ENCODE results near the gene MXRA7.
"Not testable (repeated sequence)": the region's sequence is repeated elsewhere in the genome, so short reads cannot be mapped to it uniquely, and the experiment has no call there.

Gene MXRA7

DNA sequence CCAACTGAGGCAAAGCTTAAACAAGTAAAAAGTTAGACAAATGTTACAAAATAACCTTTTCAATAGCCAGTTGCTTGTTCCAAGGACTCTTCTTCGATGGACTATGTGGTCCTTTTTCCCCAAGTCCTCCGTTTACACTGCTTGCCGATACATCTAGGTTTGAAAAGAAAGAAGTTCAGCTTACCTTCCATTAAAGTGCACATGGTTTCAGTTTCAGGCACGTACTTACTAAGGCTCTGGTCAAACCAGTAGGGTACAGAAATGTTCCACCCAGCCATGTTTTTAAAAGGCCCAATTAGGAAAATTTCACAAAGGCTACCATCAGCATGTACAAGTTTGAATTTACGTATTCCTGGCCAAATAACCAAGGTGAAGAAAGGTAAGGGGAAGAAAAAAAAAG is 24.2 kb upstream of the MXRA7 start:
- DNase-seq = no peak

DNA sequence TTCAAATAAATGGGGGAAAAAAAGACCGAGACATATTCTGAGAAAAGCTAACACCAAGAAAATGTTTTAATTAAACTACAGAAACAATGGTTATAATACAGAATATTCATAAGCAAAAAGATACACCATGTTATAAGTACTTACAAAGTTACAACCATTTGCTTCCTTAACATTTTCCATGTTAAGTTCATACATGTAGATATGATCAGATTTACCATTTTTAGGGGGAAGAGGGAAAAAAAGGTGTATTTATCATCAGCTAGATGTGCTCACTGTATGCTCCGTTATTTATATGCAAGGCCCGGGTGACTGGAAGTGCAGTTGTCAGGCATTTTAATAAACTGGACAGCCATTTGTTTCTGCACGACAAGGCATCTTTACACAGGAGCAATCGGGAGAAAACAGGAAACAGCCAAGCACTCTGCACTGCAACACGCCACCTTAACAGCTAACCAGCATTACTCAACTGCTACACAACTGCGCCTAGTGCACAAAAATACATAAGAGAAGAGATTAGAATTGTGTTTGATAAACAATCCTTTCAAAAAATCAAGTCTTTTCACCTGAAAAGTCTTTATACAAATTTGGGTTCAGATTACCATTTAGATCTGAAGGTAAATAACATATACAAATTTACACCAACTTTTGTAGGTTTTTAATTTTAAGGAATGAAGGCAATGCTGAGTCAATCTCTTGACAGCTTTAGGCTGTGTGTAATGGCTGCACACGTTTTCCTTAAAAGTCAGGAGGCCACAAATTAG is 23.5 kb upstream of the MXRA7 start:
- DNase-seq = no peak

- DNase-seq = no peak
These were observed 22.8 kb upstream of the MXRA7 start for GRCh38 chr17:76733618-76733957.

DNA sequence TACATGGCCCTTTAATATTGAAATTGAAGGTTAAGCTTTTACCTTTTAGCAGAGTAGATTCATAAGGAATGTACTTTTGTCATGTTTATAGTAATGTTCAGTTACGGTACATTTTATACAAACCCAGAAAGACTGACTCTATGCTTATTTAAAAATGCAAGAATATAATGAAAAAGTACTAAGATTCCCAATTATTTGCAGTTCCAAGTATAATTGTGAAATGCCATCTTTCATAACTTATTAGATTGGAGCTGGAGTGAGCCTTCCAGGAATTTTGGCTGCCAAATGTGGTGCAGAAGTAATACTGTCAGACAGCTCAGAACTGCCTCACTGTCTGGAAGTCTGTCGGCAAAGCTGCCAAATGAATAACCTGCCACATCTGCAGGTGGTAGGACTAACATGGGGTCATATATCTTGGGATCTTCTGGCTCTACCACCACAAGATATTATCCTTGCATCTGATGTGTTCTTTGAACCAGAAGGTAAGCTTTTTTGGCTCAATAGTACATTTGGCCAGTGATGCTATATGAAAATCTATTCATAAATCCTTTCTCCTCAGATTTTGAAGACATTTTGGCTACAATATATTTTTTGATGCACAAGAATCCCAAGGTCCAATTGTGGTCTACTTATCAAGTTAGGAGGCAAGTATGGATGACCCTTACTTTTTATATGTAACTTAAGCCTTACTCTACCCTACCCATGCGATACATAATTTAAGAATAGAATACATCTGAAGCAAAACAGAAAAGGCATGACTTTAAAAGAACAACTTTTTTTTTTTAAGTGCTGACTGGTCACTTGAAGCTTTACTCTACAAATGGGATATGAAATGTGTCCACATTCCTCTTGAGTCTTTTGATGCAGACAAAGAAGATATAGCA is 22.2 kb upstream of the MXRA7 start:
- DNase-seq = no peak

DNA sequence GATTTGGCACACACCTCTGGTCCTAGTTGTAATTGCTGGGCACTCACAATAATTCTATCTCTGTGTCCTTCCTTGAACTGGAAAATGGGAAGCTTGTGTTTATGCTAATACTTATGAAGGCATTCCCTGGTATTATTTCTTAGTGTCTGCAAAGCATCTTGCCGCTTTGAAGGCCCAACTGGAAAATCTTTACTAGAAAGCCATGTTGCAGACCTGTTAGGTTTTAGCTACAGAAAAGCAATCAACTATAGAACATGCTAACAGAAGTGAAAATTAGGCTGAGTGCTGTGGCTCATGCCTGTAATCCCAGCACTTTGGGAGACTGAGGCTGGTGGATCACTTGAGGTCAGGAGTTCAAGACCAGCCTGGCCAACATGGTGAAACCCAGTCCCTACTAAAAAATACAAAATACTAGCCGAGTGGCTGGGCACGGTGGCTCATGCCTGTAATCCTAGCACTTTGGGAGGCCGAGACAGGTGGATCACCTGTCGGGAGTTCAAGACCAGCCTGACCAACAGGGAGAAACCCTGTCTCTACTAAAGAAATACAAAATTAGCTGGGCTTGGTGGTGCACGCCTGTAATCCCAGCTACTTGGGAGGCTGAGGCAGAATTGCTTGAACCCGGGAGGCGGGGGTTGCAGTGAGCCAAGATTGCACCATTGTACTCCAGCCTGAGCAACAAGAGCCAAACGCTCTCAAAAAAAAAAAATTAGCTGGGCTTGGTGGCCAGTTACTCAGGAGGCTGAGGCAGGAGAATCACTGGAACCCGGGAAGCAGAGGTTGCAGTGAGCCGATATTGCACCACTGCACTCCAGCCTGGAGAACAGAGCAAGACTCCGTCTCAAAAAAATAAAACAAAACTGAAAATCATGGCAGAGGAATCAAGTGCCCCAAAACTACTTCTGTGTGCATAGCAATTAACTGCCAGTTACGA is 21.3 kb upstream of the MXRA7 start:
- DNase-seq = not testable (repeated sequence)

DNA sequence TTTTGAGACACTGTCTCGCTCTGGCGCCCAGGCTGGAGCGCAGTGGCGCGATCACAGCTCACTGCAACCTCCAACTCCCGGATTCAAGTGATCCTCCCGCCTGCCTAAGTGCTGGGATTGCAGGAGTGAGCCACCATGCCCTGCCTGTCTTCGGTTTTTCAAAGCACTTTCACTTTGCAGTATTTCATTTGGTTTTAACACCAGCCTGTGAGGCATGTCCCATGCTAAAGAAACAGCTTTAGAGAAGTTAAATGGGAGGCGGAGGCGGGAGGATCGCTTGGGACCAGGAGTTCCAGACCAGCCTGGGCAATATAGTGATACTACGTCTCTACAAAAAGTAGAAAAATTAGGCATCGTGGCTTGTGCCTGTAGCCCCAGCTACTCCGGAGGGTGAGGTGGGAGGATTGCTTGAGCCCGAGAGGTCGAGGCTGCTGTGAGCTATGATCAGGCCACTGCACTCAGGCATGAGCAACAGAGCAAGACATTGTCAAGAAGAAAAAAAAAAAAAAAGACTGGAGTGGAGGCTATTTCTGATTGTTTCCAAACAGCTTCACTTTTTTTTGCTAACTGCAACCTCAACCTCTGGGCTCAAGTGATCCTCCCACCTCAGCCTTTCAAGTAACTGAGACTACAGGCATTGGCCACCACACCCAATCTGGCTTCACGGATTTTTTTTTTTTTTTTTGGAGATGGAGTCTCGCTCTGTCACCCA is 17.1 kb upstream of the MXRA7 start:
- DNase-seq = no peak

- no peak for DNase-seq
These were observed 16.3 kb upstream of the MXRA7 start, which contains the start of gene METTL23 for GRCh38 chr17:76726776-76727718. METTL23 (plus strand) TSS chr17:76726839; CDS start chr17:76729711, 2,872 bp downstream.

- peak; percentile 85 for DNase-seq
These were observed 15.5 kb upstream of the MXRA7 start, which contains the start of gene JMJD6 for GRCh38 chr17:76726231-76726775. JMJD6 (minus strand) TSS chr17:76726606; CDS start chr17:76726475, 131 bp downstream.

- no peak for DNase-seq
These were observed 14.9 kb upstream of the MXRA7 start for GRCh38 chr17:76725580-76726230.

DNA sequence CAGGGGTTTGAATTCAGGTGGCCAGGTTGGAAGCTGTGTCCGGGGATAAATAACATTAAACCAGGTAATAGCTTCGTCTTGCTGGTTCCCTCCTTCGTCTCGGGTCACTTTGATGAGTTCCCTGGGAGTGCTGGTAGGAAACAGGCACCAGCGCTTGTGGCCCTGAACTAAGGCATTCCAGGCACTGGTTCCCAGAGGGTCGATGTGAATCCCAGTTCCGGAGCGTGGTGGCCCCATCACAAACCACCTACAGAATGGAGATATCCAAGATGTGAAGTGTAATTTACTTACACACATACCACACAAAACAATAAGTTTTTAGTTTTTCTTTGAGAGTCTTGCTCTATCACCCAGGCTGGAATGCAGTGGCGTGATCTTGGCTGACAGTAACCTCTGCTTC is 13.0 kb upstream of the MXRA7 start:
- no peak for DNase-seq

GRCh38 chr17:76722977-76723376 is 12.2 kb upstream of the MXRA7 start:
- DNase-seq = not testable (repeated sequence)

- DNase-seq = no peak
These were observed 11.5 kb upstream of the MXRA7 start for GRCh38 chr17:76722279-76722678.

DNA sequence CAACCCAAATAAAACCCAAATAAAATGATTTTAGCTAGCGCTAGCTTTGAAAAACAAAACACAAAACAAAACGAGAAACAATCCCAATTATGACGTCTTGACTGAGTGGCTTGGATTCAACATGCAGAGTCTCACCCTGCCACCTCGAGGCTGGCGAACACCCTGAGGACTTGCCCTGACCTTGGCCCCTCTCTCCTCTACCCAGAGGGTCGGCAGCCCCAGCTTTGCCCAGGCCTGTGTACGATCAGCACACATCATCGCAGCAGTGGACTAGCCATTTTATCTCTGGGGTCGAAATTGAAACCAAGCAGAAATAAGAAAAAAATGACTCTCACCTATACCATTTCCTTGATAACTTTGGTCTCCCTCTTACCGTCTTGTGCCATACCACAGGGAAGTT is 10.7 kb upstream of the MXRA7 start:
- no peak for DNase-seq

- DNase-seq = no peak
These were observed 10.2 kb upstream of the MXRA7 start for GRCh38 chr17:76720941-76721340.

- DNase-seq = no peak
These were observed 9.4 kb upstream of the MXRA7 start for GRCh38 chr17:76720211-76720610.

DNA sequence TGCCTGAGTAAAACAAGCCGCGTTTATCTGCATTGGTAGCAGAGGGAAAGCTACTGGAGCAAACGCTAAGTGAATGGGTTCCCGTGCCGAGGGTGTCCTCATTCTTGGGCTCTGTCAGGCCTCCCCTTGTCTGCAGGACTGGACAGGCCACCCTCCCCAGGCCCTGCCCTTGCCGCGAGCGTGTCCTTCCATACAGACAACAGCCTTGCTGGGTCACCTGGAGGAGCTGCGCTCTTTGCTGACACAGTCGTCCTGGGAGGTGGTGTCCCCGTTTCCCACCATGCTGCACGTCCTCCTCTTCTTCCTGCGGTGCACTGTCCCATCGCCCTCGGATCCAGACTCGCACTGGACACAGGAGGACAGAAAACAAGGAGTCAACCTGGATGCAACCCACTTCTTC is 7.8 kb upstream of the MXRA7 start:
- DNase-seq = no peak

GRCh38 chr17:76716839-76717215 is 6.1 kb upstream of the MXRA7 start:
- DNase-seq = peak; percentile 47

GRCh38 chr17:76716146-76716838 is 5.5 kb upstream of the MXRA7 start:
- DNase-seq = no peak

- DNase-seq = no peak
These were observed 4.7 kb upstream of the MXRA7 start for GRCh38 chr17:76715496-76715830.
